ENCODE data around the gene NDUFAF2.

DNA sequence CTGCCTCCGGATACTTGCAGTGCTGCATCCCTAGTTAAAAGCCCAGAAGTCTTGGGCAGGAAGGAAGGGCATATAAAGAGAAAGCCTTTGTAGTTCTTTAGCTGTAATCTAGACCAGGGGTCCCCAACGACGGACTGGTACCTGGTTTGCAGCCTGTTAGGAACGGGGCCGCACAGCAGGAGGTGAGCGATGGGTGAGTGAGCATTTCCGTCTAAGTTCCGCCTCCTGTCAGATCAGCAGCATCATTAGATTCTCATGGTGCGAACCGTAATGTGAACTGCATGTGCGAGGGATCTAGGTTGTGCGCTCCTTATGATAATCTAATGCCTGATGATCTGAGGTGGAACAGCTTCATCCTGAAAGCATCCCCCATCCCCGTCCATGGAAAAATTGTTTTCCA is 218.9 kb downstream of the NDUFAF2 start:
- TF ChIP-seq, protein P1, sequence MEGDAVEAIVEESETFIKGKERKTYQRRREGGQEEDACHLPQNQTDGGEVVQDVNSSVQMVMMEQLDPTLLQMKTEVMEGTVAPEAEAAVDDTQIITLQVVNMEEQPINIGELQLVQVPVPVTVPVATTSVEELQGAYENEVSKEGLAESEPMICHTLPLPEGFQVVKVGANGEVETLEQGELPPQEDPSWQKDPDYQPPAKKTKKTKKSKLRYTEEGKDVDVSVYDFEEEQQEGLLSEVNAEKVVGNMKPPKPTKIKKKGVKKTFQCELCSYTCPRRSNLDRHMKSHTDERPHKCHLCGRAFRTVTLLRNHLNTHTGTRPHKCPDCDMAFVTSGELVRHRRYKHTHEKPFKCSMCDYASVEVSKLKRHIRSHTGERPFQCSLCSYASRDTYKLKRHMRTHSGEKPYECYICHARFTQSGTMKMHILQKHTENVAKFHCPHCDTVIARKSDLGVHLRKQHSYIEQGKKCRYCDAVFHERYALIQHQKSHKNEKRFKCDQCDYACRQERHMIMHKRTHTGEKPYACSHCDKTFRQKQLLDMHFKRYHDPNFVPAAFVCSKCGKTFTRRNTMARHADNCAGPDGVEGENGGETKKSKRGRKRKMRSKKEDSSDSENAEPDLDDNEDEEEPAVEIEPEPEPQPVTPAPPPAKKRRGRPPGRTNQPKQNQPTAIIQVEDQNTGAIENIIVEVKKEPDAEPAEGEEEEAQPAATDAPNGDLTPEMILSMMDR (IDR thresholded peaks at IDR 0.05), result no peak
- TF ChIP-seq ZFX (IDR thresholded peaks at IDR 0.05; ENCODE audit: borderline replicate concordance), result no peak

All from 22Rv1 (cell line).